Nephron progenitor cell (in vitro differentiated cells): ENCODE measurements around the gene ANP32A.

Experiments used
- DNase-seq: peaks from one replicate; pipeline ENCODE4 v3.0.0; 2021
- H3K27ac Mint-ChIP-seq: 2 replicates; pipeline ENCODE4 v1.8.0; 2021; ENCODE audit warnings: mild to moderate bottlenecking, moderate library complexity, mixed read lengths
- H3K27me3 Mint-ChIP-seq: 2 replicates; pipeline ENCODE4 v1.8.0; 2021; ENCODE audit warnings: mild to moderate bottlenecking, low read depth, mixed read lengths; ENCODE audit not compliant: poor library complexity
- H3K36me3 Mint-ChIP-seq: 2 replicates; pipeline ENCODE4 v1.8.0; 2021; ENCODE audit warnings: low read depth, mixed read lengths
- H3K4me1 Mint-ChIP-seq: 2 replicates; pipeline ENCODE4 v1.8.0; 2021; ENCODE audit warnings: mixed read lengths
- H3K4me3 Mint-ChIP-seq: 2 replicates; pipeline ENCODE4 v1.8.0; 2021; ENCODE audit warnings: mild to moderate bottlenecking, moderate library complexity, mixed read lengths
- H3K9me3 Mint-ChIP-seq: 2 replicates; pipeline ENCODE4 v1.8.0; 2021; ENCODE audit warnings: mild to moderate bottlenecking, moderate library complexity, mixed read lengths
- TF ChIP-seq, protein P1 (sequence below): fragments of 200-600 bp; sonication (generic); IDR thresholded peaks from 2 replicates; pipeline ENCODE4 v1.5.0; 2021; ENCODE audit warnings: antibody characterized with exemption

The ANP32A gene

DNA sequence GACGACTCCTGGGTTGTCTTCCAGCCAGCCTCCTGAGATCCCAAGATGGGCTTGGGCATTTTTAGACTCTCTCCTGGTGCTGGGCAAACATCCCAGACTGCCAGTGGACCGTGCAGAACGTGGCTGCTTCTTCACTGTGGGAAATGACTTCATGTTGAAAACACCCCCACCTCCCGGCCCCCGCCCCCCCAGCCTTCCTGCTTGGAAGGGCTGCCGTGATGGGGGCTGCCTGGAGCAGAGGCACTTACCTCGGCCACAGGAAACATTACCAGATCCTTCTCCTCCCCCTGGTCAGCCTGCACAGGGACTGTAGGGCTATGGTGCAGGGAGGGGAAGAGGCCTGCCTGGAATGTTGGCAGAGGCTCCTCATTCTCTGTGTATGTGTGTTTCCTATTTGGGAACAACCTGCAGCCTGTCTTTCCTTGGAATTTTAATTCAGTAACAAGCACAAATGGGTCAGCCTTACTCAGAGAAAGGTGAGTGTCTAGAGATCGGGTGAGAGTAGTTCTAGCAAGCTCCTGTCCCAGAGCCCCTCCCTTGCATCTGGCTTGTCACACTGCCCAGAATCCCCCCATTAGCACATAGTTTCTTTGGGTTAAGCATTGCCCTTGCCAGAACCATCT lies 90.8 kb downstream of the ANP32A start:
- TF ChIP-seq, protein P1, sequence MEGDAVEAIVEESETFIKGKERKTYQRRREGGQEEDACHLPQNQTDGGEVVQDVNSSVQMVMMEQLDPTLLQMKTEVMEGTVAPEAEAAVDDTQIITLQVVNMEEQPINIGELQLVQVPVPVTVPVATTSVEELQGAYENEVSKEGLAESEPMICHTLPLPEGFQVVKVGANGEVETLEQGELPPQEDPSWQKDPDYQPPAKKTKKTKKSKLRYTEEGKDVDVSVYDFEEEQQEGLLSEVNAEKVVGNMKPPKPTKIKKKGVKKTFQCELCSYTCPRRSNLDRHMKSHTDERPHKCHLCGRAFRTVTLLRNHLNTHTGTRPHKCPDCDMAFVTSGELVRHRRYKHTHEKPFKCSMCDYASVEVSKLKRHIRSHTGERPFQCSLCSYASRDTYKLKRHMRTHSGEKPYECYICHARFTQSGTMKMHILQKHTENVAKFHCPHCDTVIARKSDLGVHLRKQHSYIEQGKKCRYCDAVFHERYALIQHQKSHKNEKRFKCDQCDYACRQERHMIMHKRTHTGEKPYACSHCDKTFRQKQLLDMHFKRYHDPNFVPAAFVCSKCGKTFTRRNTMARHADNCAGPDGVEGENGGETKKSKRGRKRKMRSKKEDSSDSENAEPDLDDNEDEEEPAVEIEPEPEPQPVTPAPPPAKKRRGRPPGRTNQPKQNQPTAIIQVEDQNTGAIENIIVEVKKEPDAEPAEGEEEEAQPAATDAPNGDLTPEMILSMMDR = no peak
- H3K27me3 Mint-ChIP-seq = peaks cover 17% of the 10 kb centered on the region
- H3K9me3 Mint-ChIP-seq = no peaks in the 10 kb centered on the region
- no peaks in the 10 kb centered on the region for H3K36me3 Mint-ChIP-seq
- no peak overlapping the region for H3K27ac Mint-ChIP-seq
- H3K4me3 Mint-ChIP-seq = no peak overlapping the region
- DNase-seq = no peak
- H3K4me1 Mint-ChIP-seq = peaks cover 18% of the 10 kb centered on the region
